ENCODE data around the gene DSC1. TPM values are rescaled to one million over a fixed set of nuclear protein-coding genes. Genes with fewer than 3 reads are reported as not detected.
"Not testable (repeated sequence)": the region's sequence is repeated elsewhere in the genome, so short reads cannot be mapped to it uniquely, and the experiment has no call there.

Gene DSC1
- total RNA-seq, 3 donors from 2014 or later, result 0.07 TPM; not detected in 2

GRCh38 chr18:31138709-31139108 lies 23.9 kb downstream of the DSC1 start:
- DNase-seq (no peak), ATAC-seq (no peak)
- intact Hi-C loops (cut with DNase I, micrococcal nuclease), result no loop called here
- Histone ChIP-seq H3K9me3 (no peaks in the 10 kb centered on the region), H3K4me1 (ENCODE audit: low read depth) (no peaks in the 10 kb centered on the region), H3K4me3 (no peak overlapping the region), H3K36me3 (ENCODE audit: low read depth) (no peaks in the 10 kb centered on the region)
- TF ChIP-seq, protein P1, sequence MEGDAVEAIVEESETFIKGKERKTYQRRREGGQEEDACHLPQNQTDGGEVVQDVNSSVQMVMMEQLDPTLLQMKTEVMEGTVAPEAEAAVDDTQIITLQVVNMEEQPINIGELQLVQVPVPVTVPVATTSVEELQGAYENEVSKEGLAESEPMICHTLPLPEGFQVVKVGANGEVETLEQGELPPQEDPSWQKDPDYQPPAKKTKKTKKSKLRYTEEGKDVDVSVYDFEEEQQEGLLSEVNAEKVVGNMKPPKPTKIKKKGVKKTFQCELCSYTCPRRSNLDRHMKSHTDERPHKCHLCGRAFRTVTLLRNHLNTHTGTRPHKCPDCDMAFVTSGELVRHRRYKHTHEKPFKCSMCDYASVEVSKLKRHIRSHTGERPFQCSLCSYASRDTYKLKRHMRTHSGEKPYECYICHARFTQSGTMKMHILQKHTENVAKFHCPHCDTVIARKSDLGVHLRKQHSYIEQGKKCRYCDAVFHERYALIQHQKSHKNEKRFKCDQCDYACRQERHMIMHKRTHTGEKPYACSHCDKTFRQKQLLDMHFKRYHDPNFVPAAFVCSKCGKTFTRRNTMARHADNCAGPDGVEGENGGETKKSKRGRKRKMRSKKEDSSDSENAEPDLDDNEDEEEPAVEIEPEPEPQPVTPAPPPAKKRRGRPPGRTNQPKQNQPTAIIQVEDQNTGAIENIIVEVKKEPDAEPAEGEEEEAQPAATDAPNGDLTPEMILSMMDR (IDR thresholded peaks at IDR 0.05), result no peak

DNA sequence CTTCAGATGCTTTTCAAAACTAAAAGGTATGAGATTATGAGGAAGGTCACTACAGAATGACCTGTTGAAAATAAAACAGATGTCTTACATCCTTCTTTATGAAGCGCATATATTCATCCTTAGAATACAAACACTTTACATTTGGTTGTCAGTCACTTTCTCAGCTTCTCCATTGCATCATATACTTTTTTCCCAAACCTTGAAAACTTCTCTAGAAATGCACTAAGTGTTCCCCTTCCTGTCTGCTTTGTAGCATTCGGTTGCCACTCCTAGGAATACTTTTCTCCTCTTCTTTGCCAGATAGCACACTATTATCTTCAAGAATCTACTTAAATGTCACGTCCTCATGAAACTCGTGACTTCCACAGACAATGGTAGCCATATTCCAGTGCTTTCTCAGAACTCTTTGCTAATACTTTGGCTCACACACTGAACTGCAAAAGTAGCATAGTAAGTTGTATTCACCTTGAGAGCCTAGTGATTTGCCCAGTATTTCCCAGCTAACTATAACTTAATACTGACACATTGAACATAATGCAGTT lies 27.6 kb downstream of the DSC1 start:
- H3K4me1 ChIP-seq (ENCODE audit: low read depth), result no peaks in the 10 kb centered on the region
- ATAC-seq (no peak), DNase-seq (no peak)
- no peaks in the 10 kb centered on the region for H3K9me3 ChIP-seq
- H3K36me3 ChIP-seq (ENCODE audit: low read depth), result no peaks in the 10 kb centered on the region
- H3K4me3 ChIP-seq, result no peak overlapping the region
- TF ChIP-seq, protein P1 (IDR thresholded peaks at IDR 0.05), result no peak
- intact Hi-C loops (cut with DNase I, micrococcal nuclease), result no loop called here

- intact Hi-C loops (cut with DNase I, micrococcal nuclease), result no loop called here
- Histone ChIP-seq H3K4me3 (no peak overlapping the region), H3K9me3 (no peaks in the 10 kb centered on the region), H3K36me3 (ENCODE audit: low read depth) (no peaks in the 10 kb centered on the region), H3K4me1 (ENCODE audit: low read depth) (no peaks in the 10 kb centered on the region)
- ATAC-seq, result no peak
- TF ChIP-seq, protein P1 (IDR thresholded peaks at IDR 0.05), result no peak
- DNase-seq, result no peak
Measured at GRCh38 chr18:31129398-31130115, 33.1 kb downstream of the DSC1 start.

- H3K4me1 ChIP-seq (ENCODE audit: low read depth), result no peaks in the 10 kb centered on the region
- TF ChIP-seq, protein P1 (IDR thresholded peaks at IDR 0.05), result no peak
- no peak for ATAC-seq
Measured at GRCh38 chr18:31125878-31126277, 36.8 kb downstream of the DSC1 start.

DNA sequence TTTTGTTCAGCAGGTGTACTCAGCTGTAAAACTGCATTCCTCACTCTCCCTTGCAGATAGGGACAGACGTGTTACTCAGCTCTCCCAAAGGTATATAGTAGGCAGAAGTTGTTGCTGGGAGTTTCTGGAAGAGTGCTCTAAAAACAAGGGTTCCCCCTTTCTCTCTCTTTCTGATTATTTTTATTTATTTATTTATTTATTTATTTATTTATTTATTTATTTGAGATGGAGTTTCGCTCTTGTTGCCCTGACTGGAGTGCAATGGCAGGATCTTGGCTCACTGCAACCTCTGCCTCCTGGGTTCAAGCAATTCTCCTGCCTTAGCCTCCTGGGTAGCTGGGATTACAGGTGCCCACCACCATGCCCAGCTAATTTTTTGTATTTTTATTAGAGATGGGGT lies 39.5 kb downstream of the DSC1 start:
- DNase-seq; intact Hi-C loops (cut with DNase I, micrococcal nuclease): not testable (repeated sequence)

More at GRCh38 chr18:31125878-31126277, 36.8 kb downstream of the DSC1 start:
- intact Hi-C loops (cut with DNase I, micrococcal nuclease), result no loop called here
- DNase-seq, result no peak
- no peaks in the 10 kb centered on the region for H3K36me3 ChIP-seq (ENCODE audit: low read depth)
- no peaks in the 10 kb centered on the region for H3K9me3 ChIP-seq
- H3K4me3 ChIP-seq, result no peak overlapping the region

GRCh38 chr18:31120594-31120993 lies 42.1 kb downstream of the DSC1 start:
- no peaks in the 10 kb centered on the region for H3K9me3 ChIP-seq
- TF ChIP-seq, protein P1 (IDR thresholded peaks at IDR 0.05), result no peak
- H3K4me1 ChIP-seq (ENCODE audit: low read depth), result no peaks in the 10 kb centered on the region
- no peak for ATAC-seq
- H3K4me3 ChIP-seq, result no peak overlapping the region
- intact Hi-C loops (cut with DNase I, micrococcal nuclease), result no loop called here
- DNase-seq, result no peak
- no peaks in the 10 kb centered on the region for H3K36me3 ChIP-seq (ENCODE audit: low read depth)

More for the DNA sequence above, 39.5 kb downstream of the DSC1 start:
- H3K36me3 ChIP-seq (ENCODE audit: low read depth); H3K9me3 ChIP-seq; ATAC-seq; H3K4me1 ChIP-seq (ENCODE audit: low read depth); H3K4me3 ChIP-seq: not testable (repeated sequence)
